Trophoblast cell (in vitro differentiated cells and primary cell): ENCODE data around the gene TEKT5.
"Not testable (repeated sequence)": the region's sequence is repeated elsewhere in the genome, so short reads cannot be mapped to it uniquely, and the experiment has no call there.

ENCODE experiments used
- DNase-seq, 2 donors: peaks; one replicate each; pipeline ENCODE4 v3.0.0-alpha.2; 2016
- H2AFZ ChIP-seq: 2 replicates; pipeline ENCODE4 v1.6.1; 2013; ENCODE audit warnings: low read length, moderate library complexity, mild to moderate bottlenecking; ENCODE audit not compliant: insufficient read depth, poor library complexity
- H2AK5ac ChIP-seq: 2 replicates; pipeline ENCODE4 v1.6.1; 2013; ENCODE audit warnings: mild to moderate bottlenecking, low read length
- H2BK120ac ChIP-seq: 2 replicates; pipeline ENCODE4 v1.6.1; 2013; ENCODE audit warnings: low read length, mild to moderate bottlenecking, moderate library complexity; ENCODE audit not compliant: insufficient read depth, poor library complexity
- H2BK12ac ChIP-seq: 2 replicates; pipeline ENCODE4 v1.6.1; 2013; ENCODE audit warnings: mild to moderate bottlenecking, low read length, moderate library complexity
- H2BK5ac ChIP-seq: 2 replicates; pipeline ENCODE4 v1.6.1; 2013; ENCODE audit warnings: low read length, low read depth, moderate library complexity, mild to moderate bottlenecking; ENCODE audit not compliant: poor library complexity
- H3K14ac ChIP-seq: 2 replicates; pipeline ENCODE4 v1.6.1; 2013; ENCODE audit warnings: mild to moderate bottlenecking, low read length
- H3K18ac ChIP-seq: 2 replicates; pipeline ENCODE4 v1.6.1; 2013; ENCODE audit warnings: mild to moderate bottlenecking, low read length
- H3K23ac ChIP-seq: 2 replicates; pipeline ENCODE4 v1.6.1; 2013; ENCODE audit warnings: low read length
- H3K27ac ChIP-seq: 2 replicates; pipeline ENCODE4 v1.5.1; 2013; ENCODE audit warnings: low read depth, mild to moderate bottlenecking, inconsistent platforms, low read length, moderate library complexity
- H3K27me3 ChIP-seq: 2 replicates; pipeline ENCODE4 v1.6.1; 2013; ENCODE audit warnings: inconsistent platforms, mild to moderate bottlenecking, low read length, moderate library complexity; ENCODE audit not compliant: insufficient read depth
- H3K36me3 ChIP-seq, 2 experiments: 1 replicate in 1 of 2; 2 replicates in 1 of 2; pipeline ENCODE4 v1.6.1; 2013; ENCODE audit warnings: low read length in 2 of 2, mild to moderate bottlenecking in 2 of 2, moderate library complexity in 1 of 2; ENCODE audit not compliant: insufficient read depth in 2 of 2, control insufficient read depth in 1 of 2
- H3K4ac ChIP-seq: 2 replicates; pipeline ENCODE4 v1.6.1; 2013; ENCODE audit warnings: low read depth, mild to moderate bottlenecking, low read length, moderate library complexity
- H3K4me1 ChIP-seq, 2 experiments: 1 replicate in 1 of 2; 2 replicates in 1 of 2; pipeline ENCODE4 v1.6.1; 2013; ENCODE audit warnings: low read length in 2 of 2, mild to moderate bottlenecking in 2 of 2, moderate library complexity in 1 of 2; ENCODE audit not compliant: insufficient read depth in 2 of 2, control insufficient read depth in 1 of 2
- H3K4me2 ChIP-seq: 2 replicates; pipeline ENCODE4 v1.6.1; 2013; ENCODE audit warnings: inconsistent platforms, mild to moderate bottlenecking, low read length, moderate library complexity
- H3K4me3 ChIP-seq: 2 replicates; pipeline ENCODE4 v1.5.1; 2013; ENCODE audit warnings: mild to moderate bottlenecking, low read depth, low read length, inconsistent platforms
- H3K79me1 ChIP-seq: one replicate; pipeline ENCODE4 v1.6.1; 2013; ENCODE audit warnings: low read length
- H3K79me2 ChIP-seq: 2 replicates; pipeline ENCODE4 v1.6.1; 2013; ENCODE audit warnings: low read length, mild to moderate bottlenecking; ENCODE audit not compliant: control insufficient read depth, insufficient read depth, poor library complexity
- H3K9ac ChIP-seq: 2 replicates; pipeline ENCODE4 v1.6.1; 2013; ENCODE audit warnings: mild to moderate bottlenecking, low read length
- H3K9me3 ChIP-seq: 2 replicates; pipeline ENCODE4 v1.6.1; 2013; ENCODE audit warnings: low read depth, mild to moderate bottlenecking, control low read depth, inconsistent platforms, low read length; ENCODE audit not compliant: insufficient read depth
- H4K12ac ChIP-seq: 2 replicates; pipeline ENCODE4 v1.6.1; 2013; ENCODE audit warnings: low read depth, mild to moderate bottlenecking, low read length, moderate library complexity
- H4K8ac ChIP-seq: 2 replicates; pipeline ENCODE4 v1.6.1; 2013; ENCODE audit warnings: low read depth, mild to moderate bottlenecking, low read length, moderate library complexity
- H4K91ac ChIP-seq: one replicate; pipeline ENCODE4 v1.6.1; 2013; ENCODE audit warnings: low read depth, mild to moderate bottlenecking, low read length, moderate library complexity
- WGBS: extraction: QIAGEN DNeasy Blood & Tissue Kit; methylation state at CpG from one replicate; pipeline ENCODE4 v1.1.7; 2013; ENCODE audit warnings: missing lambda C conversion rate; ENCODE audit not compliant: insufficient read length, insufficient coverage; ENCODE audit errors: extremely low coverage; 5-methylcytosine and 5-hydroxymethylcytosine counted together

The TEKT5 gene

GRCh38 chr16:10679921-10680320, 14.8 kb downstream of the TEKT5 start:
- Histone ChIP-seq H3K36me3 (no peaks in the 10 kb centered on the region), H3K4ac (no peak overlapping the region), H2BK12ac (no peak overlapping the region), H2BK5ac (no peak overlapping the region), H4K8ac (no peak overlapping the region), H3K14ac (no peak overlapping the region), H3K18ac (no peak overlapping the region), H3K79me1 (no peaks in the 10 kb centered on the region), H3K4me3 (no peak overlapping the region), H3K9me3 (no peaks in the 10 kb centered on the region), H2AFZ (no peak overlapping the region), H4K91ac (no peak overlapping the region), H3K4me2 (no peak overlapping the region), H3K79me2 (no peaks in the 10 kb centered on the region), H2AK5ac (no peak overlapping the region), H3K4me1 (no peaks in the 10 kb centered on the region), H2BK120ac (no peak overlapping the region), H3K9ac (no peak overlapping the region), H3K27ac (no peak overlapping the region), H3K23ac (no peak overlapping the region), H3K27me3 (no peaks in the 10 kb centered on the region), H4K12ac (no peak overlapping the region)
- DNase-seq = no peak

GRCh38 chr16:10679441-10679840, 15.3 kb downstream of the TEKT5 start:
- not testable (repeated sequence) for H3K79me2 ChIP-seq, H3K14ac ChIP-seq, H3K4me3 ChIP-seq, H3K4ac ChIP-seq, H4K91ac ChIP-seq, H3K79me1 ChIP-seq, H2BK120ac ChIP-seq, H2AFZ ChIP-seq, H3K9me3 ChIP-seq, DNase-seq, H4K8ac ChIP-seq, H3K18ac ChIP-seq, H2BK5ac ChIP-seq, H3K36me3 ChIP-seq, H2AK5ac ChIP-seq, H3K23ac ChIP-seq, H4K12ac ChIP-seq, H3K9ac ChIP-seq, H3K27ac ChIP-seq, H3K27me3 ChIP-seq, H3K4me1 ChIP-seq, H2BK12ac ChIP-seq, H3K4me2 ChIP-seq
- no CpG with 5 or more reads among the region's 7 CpGs for WGBS

- Histone ChIP-seq H2BK120ac (no peak overlapping the region), H3K79me2 (no peaks in the 10 kb centered on the region), H3K27me3 (no peaks in the 10 kb centered on the region), H4K91ac (no peak overlapping the region), H4K12ac (no peak overlapping the region), H3K79me1 (no peaks in the 10 kb centered on the region), H3K4me3 (no peak overlapping the region), H3K9me3 (no peaks in the 10 kb centered on the region), H2BK12ac (no peak overlapping the region), H2BK5ac (no peak overlapping the region), H4K8ac (no peak overlapping the region), H3K4ac (no peak overlapping the region), H3K14ac (no peak overlapping the region), H2AK5ac (no peak overlapping the region), H3K36me3 (no peaks in the 10 kb centered on the region), H3K4me2 (no peak overlapping the region), H3K4me1 (no peaks in the 10 kb centered on the region), H3K23ac (no peak overlapping the region), H3K27ac (no peak overlapping the region), H3K18ac (no peak overlapping the region), H2AFZ (no peak overlapping the region), H3K9ac (no peak overlapping the region)
- WGBS = no CpG with 5 or more reads among the region's 2 CpGs
- no peak for DNase-seq
Observed at GRCh38 chr16:10678655-10679054, 16.1 kb downstream of the TEKT5 start.

- no CpG with 5 or more reads among the region's 6 CpGs for WGBS
- Histone ChIP-seq H3K9ac (no peak overlapping the region), H3K27me3 (no peaks in the 10 kb centered on the region), H3K4me1 (no peaks in the 10 kb centered on the region), H3K4ac (no peak overlapping the region), H3K23ac (no peak overlapping the region), H3K27ac (no peak overlapping the region), H4K8ac (no peak overlapping the region), H3K79me2 (no peaks in the 10 kb centered on the region), H2AFZ (no peak overlapping the region), H3K4me3 (no peak overlapping the region), H4K91ac (no peak overlapping the region), H3K36me3 (no peaks in the 10 kb centered on the region), H2BK120ac (no peak overlapping the region), H3K4me2 (no peak overlapping the region), H3K79me1 (no peaks in the 10 kb centered on the region), H2AK5ac (no peak overlapping the region), H3K18ac (no peak overlapping the region), H4K12ac (no peak overlapping the region), H3K9me3 (no peaks in the 10 kb centered on the region), H2BK5ac (no peak overlapping the region), H3K14ac (no peak overlapping the region), H2BK12ac (no peak overlapping the region)
- DNase-seq = no peak
Observed at GRCh38 chr16:10676284-10676683, 18.4 kb downstream of the TEKT5 start.
